ENCODE measurements around the gene ARHGAP22.

Gene ARHGAP22

GRCh38 chr10:48543182-48543844 is 61.6 kb downstream of the ARHGAP22 start:
- H3K4me3 ChIP-seq (replicated peaks; ENCODE audit: low read depth, low read length) = no peak overlapping the region
- DNase-seq (ENCODE audit: extremely low read depth, low read depth) = no peak
- TF ChIP-seq CTCF (IDR thresholded peaks at IDR 0.05; ENCODE audit: low read depth, low read length, missing control alignments) = no peak

- no peak overlapping the region for H3K4me3 ChIP-seq (replicated peaks; ENCODE audit: low read depth, low read length)
- DNase-seq (ENCODE audit: extremely low read depth, low read depth) = no peak
- no peak for TF ChIP-seq CTCF (IDR thresholded peaks at IDR 0.05; ENCODE audit: low read depth, low read length, missing control alignments)
These were observed 62.2 kb downstream of the ARHGAP22 start for GRCh38 chr10:48542471-48543181.

- DNase-seq (ENCODE audit: extremely low read depth, low read depth) = no peak
- H3K4me3 ChIP-seq (replicated peaks; ENCODE audit: low read depth, low read length) = no peak overlapping the region
- no peak for TF ChIP-seq CTCF (IDR thresholded peaks at IDR 0.05; ENCODE audit: low read depth, low read length, missing control alignments)
These were observed 63.6 kb downstream of the ARHGAP22 start for GRCh38 chr10:48541144-48541795.

- no peak for TF ChIP-seq CTCF (IDR thresholded peaks at IDR 0.05; ENCODE audit: low read depth, low read length, missing control alignments)
- no peak overlapping the region for H3K4me3 ChIP-seq (replicated peaks; ENCODE audit: low read depth, low read length)
- DNase-seq (ENCODE audit: extremely low read depth, low read depth) = no peak
These were observed 66.3 kb downstream of the ARHGAP22 start for GRCh38 chr10:48538611-48539010.

GRCh38 chr10:48536916-48537890 is 67.7 kb downstream of the ARHGAP22 start:
- DNase-seq (ENCODE audit: extremely low read depth, low read depth) = no peak
- H3K4me3 ChIP-seq (replicated peaks; ENCODE audit: low read depth, low read length) = no peak overlapping the region
- TF ChIP-seq CTCF (IDR thresholded peaks at IDR 0.05; ENCODE audit: low read depth, low read length, missing control alignments) = no peak

GRCh38 chr10:48536156-48536500 is 68.7 kb downstream of the ARHGAP22 start:
- no peak overlapping the region for H3K4me3 ChIP-seq (replicated peaks; ENCODE audit: low read depth, low read length)
- no peak for DNase-seq (ENCODE audit: extremely low read depth, low read depth)
- no peak for TF ChIP-seq CTCF (IDR thresholded peaks at IDR 0.05; ENCODE audit: low read depth, low read length, missing control alignments)

Measured in HFF-Myc (cell line).